ENCODE results near the gene PCDHA1. TPM values are rescaled to one million over a fixed set of nuclear protein-coding genes. Genes with fewer than 3 reads are reported as not detected.

Gene PCDHA1
- total and polyA plus RNA-seq, 7 experiments from 2014 or later, result not detected

GRCh38 chr5:140967226-140967893 is 181.4 kb downstream of the PCDHA1 start:
- intact Hi-C loops (cut with micrococcal nuclease), result no loop called here
- ATAC-seq, result no peak
- CTCF ChIA-PET, result no interaction called here

GRCh38 chr5:140969880-140970279 is 183.9 kb downstream of the PCDHA1 start:
- H3K4me3 Mint-ChIP-seq, result no peak overlapping the region
- H3K9me3 Mint-ChIP-seq, result peaks cover 0 to 6% (median 0%) of the 10 kb centered on the region in 11 donors
- H3K9me3 ChIP-seq (ENCODE audit: control insufficient read depth in 2 of 3, low read length in 3 of 3), result no peaks in the 10 kb centered on the region
- H3K27me3 Mint-ChIP-seq, result peaks cover 20 to 50% (median 29%) of the 10 kb centered on the region in 5 donors
- ATAC-seq (no peak), DNase-seq (no peak)
- no peaks in the 10 kb centered on the region for H3K4me1 ChIP-seq (ENCODE audit: control insufficient read depth in 2 of 2, insufficient read depth in 2 of 2, low read length in 2 of 2)
- intact Hi-C loops (cut with micrococcal nuclease), result no loop called here
- POLR2A ChIA-PET, result no interaction called here
- H3K27ac Mint-ChIP-seq, result no peak overlapping the region
- peaks cover 0 to 5% (median 2%) of the 10 kb centered on the region in 7 donors for H3K4me1 Mint-ChIP-seq
- H3K27me3 ChIP-seq (ENCODE audit: control insufficient read depth in 2 of 2, insufficient read depth in 2 of 2, low read length in 2 of 2), result peaks cover 0 to 6% of the 10 kb centered on the region in 2 donors
- CTCF ChIA-PET, result no interaction called here
- H3K27ac ChIP-seq (ENCODE audit: low read depth, low read length), result no peak overlapping the region
- no peaks in the 10 kb centered on the region for H3K36me3 ChIP-seq (ENCODE audit: control insufficient read depth in 2 of 3, insufficient read depth in 3 of 3, low read length in 3 of 3)
- H3K36me3 Mint-ChIP-seq, result peaks cover 0 to under 1% (median 0%) of the 10 kb centered on the region in 5 donors
- H3K4me3 ChIP-seq (ENCODE audit: low read length), result no peak overlapping the region

More at GRCh38 chr5:140967226-140967893, 181.4 kb downstream of the PCDHA1 start:
- H3K4me3 Mint-ChIP-seq, result no peak overlapping the region
- H3K27me3 Mint-ChIP-seq, result peaks cover 33 to 55% (median 47%) of the 10 kb centered on the region in 5 donors
- Histone ChIP-seq H3K36me3 (ENCODE audit: control insufficient read depth in 2 of 3, insufficient read depth in 3 of 3, low read length in 3 of 3) (no peaks in the 10 kb centered on the region), H3K9me3 (ENCODE audit: control insufficient read depth in 2 of 3, low read length in 3 of 3) (no peaks in the 10 kb centered on the region), H3K27ac (ENCODE audit: low read depth, low read length) (no peak overlapping the region), H3K27me3 (ENCODE audit: control insufficient read depth in 2 of 2, insufficient read depth in 2 of 2, low read length in 2 of 2) (peaks cover 0 to 6% of the 10 kb centered on the region in 2 donors), H3K4me3 (ENCODE audit: low read length) (no peak overlapping the region), H3K4me1 (ENCODE audit: control insufficient read depth in 2 of 2, insufficient read depth in 2 of 2, low read length in 2 of 2) (no peaks in the 10 kb centered on the region)
- DNase-seq, result no peak
- H3K27ac Mint-ChIP-seq, result no peak overlapping the region
- peaks cover 0 to 6% (median 0%) of the 10 kb centered on the region in 5 donors for H3K36me3 Mint-ChIP-seq
- H3K9me3 Mint-ChIP-seq, result peaks cover 0 to 6% (median 0%) of the 10 kb centered on the region in 11 donors
- H3K4me1 Mint-ChIP-seq, result peaks cover 0 to 5% (median 2%) of the 10 kb centered on the region in 7 donors
- POLR2A ChIA-PET, result no interaction called here

GRCh38 chr5:140973550-140973949 is 187.6 kb downstream of the PCDHA1 start:
- Histone ChIP-seq H3K9me3 (ENCODE audit: control insufficient read depth in 2 of 3, low read length in 3 of 3) (no peaks in the 10 kb centered on the region), H3K27me3 (ENCODE audit: control insufficient read depth in 2 of 2, insufficient read depth in 2 of 2, low read length in 2 of 2) (no peaks in the 10 kb centered on the region), H3K36me3 (ENCODE audit: control insufficient read depth in 2 of 3, insufficient read depth in 3 of 3, low read length in 3 of 3) (no peaks in the 10 kb centered on the region), H3K27ac (ENCODE audit: low read depth, low read length) (no peak overlapping the region), H3K4me3 (ENCODE audit: low read length) (no peak overlapping the region), H3K4me1 (ENCODE audit: control insufficient read depth in 2 of 2, insufficient read depth in 2 of 2, low read length in 2 of 2) (no peaks in the 10 kb centered on the region)
- DNase-seq (no peak), ATAC-seq (no peak)
- Mint-ChIP-seq H3K27me3 (peaks cover 0 to 27% (median 12%) of the 10 kb centered on the region in 5 donors), H3K36me3 (no peaks in the 10 kb centered on the region), H3K27ac (no peak overlapping the region), H3K9me3 (peaks cover 0 to 4% (median 0%) of the 10 kb centered on the region in 11 donors), H3K4me3 (no peak overlapping the region), H3K4me1 (no peaks in the 10 kb centered on the region)
- ChIA-PET CTCF (no interaction called here), POLR2A (no interaction called here)
- intact Hi-C loops (cut with micrococcal nuclease), result no loop called here

GRCh38 chr5:140977003-140977402 is 191.1 kb downstream of the PCDHA1 start:
- H3K27me3 Mint-ChIP-seq, result peaks cover 0 to 34% (median 12%) of the 10 kb centered on the region in 5 donors
- no peak overlapping the region for H3K27ac ChIP-seq (ENCODE audit: low read depth, low read length)
- H3K9me3 ChIP-seq (ENCODE audit: control insufficient read depth in 2 of 3, low read length in 3 of 3), result no peaks in the 10 kb centered on the region
- no peak overlapping the region for H3K4me3 ChIP-seq (ENCODE audit: low read length)
- intact Hi-C loops (cut with micrococcal nuclease), result no loop called here
- H3K9me3 Mint-ChIP-seq, result peaks cover 0 to 7% (median 2%) of the 10 kb centered on the region in 11 donors
- H3K27me3 ChIP-seq (ENCODE audit: control insufficient read depth in 2 of 2, insufficient read depth in 2 of 2, low read length in 2 of 2), result no peaks in the 10 kb centered on the region
- ATAC-seq, result no peak
- no peaks in the 10 kb centered on the region for H3K36me3 Mint-ChIP-seq
- H3K4me1 Mint-ChIP-seq, result no peaks in the 10 kb centered on the region
- DNase-seq, result no peak
- H3K4me3 Mint-ChIP-seq, result no peak overlapping the region
- no peaks in the 10 kb centered on the region for H3K36me3 ChIP-seq (ENCODE audit: control insufficient read depth in 2 of 3, insufficient read depth in 3 of 3, low read length in 3 of 3)
- ChIA-PET POLR2A (no interaction called here), CTCF (no interaction called here)
- H3K27ac Mint-ChIP-seq, result no peak overlapping the region
- H3K4me1 ChIP-seq (ENCODE audit: control insufficient read depth in 2 of 2, insufficient read depth in 2 of 2, low read length in 2 of 2), result no peaks in the 10 kb centered on the region

GRCh38 chr5:140978260-140978659 is 192.3 kb downstream of the PCDHA1 start:
- intact Hi-C loops (cut with micrococcal nuclease), result no loop called here
- Histone ChIP-seq H3K27me3 (ENCODE audit: control insufficient read depth in 2 of 2, insufficient read depth in 2 of 2, low read length in 2 of 2) (no peaks in the 10 kb centered on the region), H3K9me3 (ENCODE audit: control insufficient read depth in 2 of 3, low read length in 3 of 3) (no peaks in the 10 kb centered on the region), H3K4me1 (ENCODE audit: control insufficient read depth in 2 of 2, insufficient read depth in 2 of 2, low read length in 2 of 2) (no peaks in the 10 kb centered on the region), H3K36me3 (ENCODE audit: control insufficient read depth in 2 of 3, insufficient read depth in 3 of 3, low read length in 3 of 3) (no peaks in the 10 kb centered on the region), H3K27ac (ENCODE audit: low read depth, low read length) (no peak overlapping the region), H3K4me3 (ENCODE audit: low read length) (no peak overlapping the region)
- CTCF ChIA-PET, result no interaction called here
- ATAC-seq (no peak), DNase-seq (no peak)
- Mint-ChIP-seq H3K27ac (no peak overlapping the region), H3K27me3 (peaks cover 0 to 33% (median 16%) of the 10 kb centered on the region in 5 donors), H3K9me3 (peaks cover 0 to 10% (median 2%) of the 10 kb centered on the region in 11 donors), H3K36me3 (no peaks in the 10 kb centered on the region), H3K4me1 (no peaks in the 10 kb centered on the region), H3K4me3 (no peak overlapping the region)
- POLR2A ChIA-PET, result no interaction called here

- DNase-seq, result no peak
- H3K4me3 Mint-ChIP-seq, result no peak overlapping the region
- no peak overlapping the region for H3K27ac ChIP-seq (ENCODE audit: low read depth, low read length)
- ChIA-PET POLR2A (no interaction called here), CTCF (no interaction called here)
- H3K4me1 Mint-ChIP-seq, result no peaks in the 10 kb centered on the region
- peaks cover 0 to 10% (median 2%) of the 10 kb centered on the region in 11 donors for H3K9me3 Mint-ChIP-seq
- no peak for ATAC-seq
- no peaks in the 10 kb centered on the region for H3K36me3 ChIP-seq (ENCODE audit: control insufficient read depth in 2 of 3, insufficient read depth in 3 of 3, low read length in 3 of 3)
- no peak overlapping the region for H3K27ac Mint-ChIP-seq
- intact Hi-C loops (cut with micrococcal nuclease), result no loop called here
- H3K27me3 ChIP-seq (ENCODE audit: control insufficient read depth in 2 of 2, insufficient read depth in 2 of 2, low read length in 2 of 2), result no peaks in the 10 kb centered on the region
- no peaks in the 10 kb centered on the region for H3K9me3 ChIP-seq (ENCODE audit: control insufficient read depth in 2 of 3, low read length in 3 of 3)
- no peak overlapping the region for H3K4me3 ChIP-seq (ENCODE audit: low read length)
- no peaks in the 10 kb centered on the region for H3K36me3 Mint-ChIP-seq
- no peaks in the 10 kb centered on the region for H3K4me1 ChIP-seq (ENCODE audit: control insufficient read depth in 2 of 2, insufficient read depth in 2 of 2, low read length in 2 of 2)
- peaks cover 0 to 30% (median 22%) of the 10 kb centered on the region in 5 donors for H3K27me3 Mint-ChIP-seq
These were observed 193.0 kb downstream of the PCDHA1 start for GRCh38 chr5:140978983-140979382.

- Histone ChIP-seq H3K36me3 (ENCODE audit: control insufficient read depth in 2 of 3, insufficient read depth in 3 of 3, low read length in 3 of 3) (no peaks in the 10 kb centered on the region), H3K4me1 (ENCODE audit: control insufficient read depth in 2 of 2, insufficient read depth in 2 of 2, low read length in 2 of 2) (no peaks in the 10 kb centered on the region), H3K9me3 (ENCODE audit: control insufficient read depth in 2 of 3, low read length in 3 of 3) (no peaks in the 10 kb centered on the region), H3K27ac (ENCODE audit: low read depth, low read length) (no peak overlapping the region), H3K27me3 (ENCODE audit: control insufficient read depth in 2 of 2, insufficient read depth in 2 of 2, low read length in 2 of 2) (no peaks in the 10 kb centered on the region), H3K4me3 (ENCODE audit: low read length) (no peak overlapping the region)
- no peak overlapping the region for H3K27ac Mint-ChIP-seq
- H3K9me3 Mint-ChIP-seq, result peaks cover 0 to 10% (median 2%) of the 10 kb centered on the region in 11 donors
- ChIA-PET POLR2A (no interaction called here), CTCF (no interaction called here)
- no peak for DNase-seq
- no peaks in the 10 kb centered on the region for H3K36me3 Mint-ChIP-seq
- intact Hi-C loops (cut with micrococcal nuclease), result no loop called here
- no peak overlapping the region for H3K4me3 Mint-ChIP-seq
- H3K27me3 Mint-ChIP-seq, result peaks cover 0 to 33% (median 21%) of the 10 kb centered on the region in 5 donors
- ATAC-seq, result no peak
- no peaks in the 10 kb centered on the region for H3K4me1 Mint-ChIP-seq
These were observed 196.3 kb downstream of the PCDHA1 start for GRCh38 chr5:140982083-140982716.

Measured in naive thymus-derived CD4-positive, alpha-beta T cell (primary cell).